ACHN (cell line): Measurements from ENCODE around the gene AMACR.

Source experiments
- DNase-seq: peaks from one replicate; pipeline ENCODE4 v3.0.0-alpha.2; 2015
- in situ Hi-C: cut with HindIII; loops from 2 replicates; pipeline ENCODE4 v1.10.0; 2017; ENCODE audit warnings: low sequenced_read_pairs, low pct_ligation_motif_present, low pct_unique_long_range_greater_than_20kb

AMACR gene

GRCh38 chr5:33938507-33938796 is 69.4 kb downstream of the AMACR start:
- in situ Hi-C loops, result no loop called here
- DNase-seq, result no peak

- no peak for DNase-seq
- in situ Hi-C loops, result no loop called here
Measured at GRCh38 chr5:33937707-33938506, 69.9 kb downstream of the AMACR start.

- no peak for DNase-seq
- in situ Hi-C loops, result no loop called here
Measured at GRCh38 chr5:33937017-33937706, 70.7 kb downstream of the AMACR start.

GRCh38 chr5:33936381-33937016 is 71.4 kb downstream of the AMACR start, which contains the start of gene RXFP3:
RXFP3 (plus strand) TSS chr5:33936386; CDS start chr5:33936741, 355 bp downstream.
- in situ Hi-C loops, result no loop called here
- DNase-seq, result no peak
